ENCODE results near the gene LAPTM4A.

DNA sequence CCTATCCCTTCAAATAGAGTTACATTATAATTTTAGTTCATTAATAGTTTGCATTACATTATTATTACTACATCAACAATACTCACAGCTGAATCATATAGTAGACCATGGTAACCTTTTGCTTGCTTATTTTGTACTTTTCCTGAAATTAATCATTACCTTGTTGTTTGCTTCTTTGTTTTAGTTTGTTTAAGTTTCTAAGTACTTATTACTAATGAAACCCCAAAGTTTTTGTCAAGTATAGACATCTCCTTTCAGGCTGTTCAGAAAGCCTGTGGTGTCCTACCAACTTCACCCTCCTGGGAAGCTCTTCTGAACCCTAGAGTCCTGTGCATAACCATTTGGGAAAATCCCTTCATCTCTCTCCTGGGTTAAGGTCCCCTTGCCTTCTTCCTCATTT lies 43.5 kb upstream of the LAPTM4A start:
- TF ChIP-seq POLR2A (IDR thresholded peaks at IDR 0.05; ENCODE audit: low read depth, low read length) = no peak
- TF ChIP-seq CEBPB (IDR thresholded peaks at IDR 0.05; ENCODE audit: low read depth, low read length) = no peak
- TF ChIP-seq RFX5 (IDR thresholded peaks at IDR 0.05; ENCODE audit: low read depth, low read length) = no peak
- no peak for TF ChIP-seq CTCF (conservative IDR thresholded peaks at IDR 0.05; ENCODE audit: low read depth, low read length)
